Central memory CD8-positive, alpha-beta T cell (primary cell): ENCODE results near the gene BAHCC1.
A peak's percentile ranks its signal among the peaks of the same experiment; 100 is the strongest.

Experiments
- ATAC-seq: fragments of 150-1000 bp; cut with Tn5 transposase; replicated peaks from 2 replicates; pipeline ENCODE4 v1.10.0; 2022; ENCODE audit warnings: mild to moderate bottlenecking, moderate FRiP score, moderate number of reproducible peaks; ENCODE audit not compliant: poor library complexity, severe bottlenecking; ENCODE audit errors: extremely low read depth
- DNase-seq, 2 donors: peaks; one replicate each; pipeline ENCODE4 v3.0.0; 2021; ENCODE audit warnings: low spot score in 2 of 2
- H3K27ac Mint-ChIP-seq: one replicate; pipeline ENCODE4 v1.8.0; 2022; ENCODE audit warnings: low read depth, mild to moderate bottlenecking, moderate library complexity, mixed read lengths
- H3K27me3 Mint-ChIP-seq: one replicate; pipeline ENCODE4 v1.8.0; 2022; ENCODE audit warnings: mixed read lengths
- H3K36me3 Mint-ChIP-seq: one replicate; pipeline ENCODE4 v1.8.0; 2022; ENCODE audit warnings: mild to moderate bottlenecking, moderate library complexity, mixed read lengths; ENCODE audit not compliant: insufficient read depth
- H3K4me1 Mint-ChIP-seq: one replicate; pipeline ENCODE4 v1.8.0; 2022; ENCODE audit warnings: mixed read lengths
- H3K4me3 Mint-ChIP-seq: one replicate; pipeline ENCODE4 v1.8.0; 2022; ENCODE audit warnings: mild to moderate bottlenecking, moderate library complexity, mixed read lengths
- H3K9me3 Mint-ChIP-seq: one replicate; pipeline ENCODE4 v1.8.0; 2022; ENCODE audit warnings: mixed read lengths

The BAHCC1 gene

DNA sequence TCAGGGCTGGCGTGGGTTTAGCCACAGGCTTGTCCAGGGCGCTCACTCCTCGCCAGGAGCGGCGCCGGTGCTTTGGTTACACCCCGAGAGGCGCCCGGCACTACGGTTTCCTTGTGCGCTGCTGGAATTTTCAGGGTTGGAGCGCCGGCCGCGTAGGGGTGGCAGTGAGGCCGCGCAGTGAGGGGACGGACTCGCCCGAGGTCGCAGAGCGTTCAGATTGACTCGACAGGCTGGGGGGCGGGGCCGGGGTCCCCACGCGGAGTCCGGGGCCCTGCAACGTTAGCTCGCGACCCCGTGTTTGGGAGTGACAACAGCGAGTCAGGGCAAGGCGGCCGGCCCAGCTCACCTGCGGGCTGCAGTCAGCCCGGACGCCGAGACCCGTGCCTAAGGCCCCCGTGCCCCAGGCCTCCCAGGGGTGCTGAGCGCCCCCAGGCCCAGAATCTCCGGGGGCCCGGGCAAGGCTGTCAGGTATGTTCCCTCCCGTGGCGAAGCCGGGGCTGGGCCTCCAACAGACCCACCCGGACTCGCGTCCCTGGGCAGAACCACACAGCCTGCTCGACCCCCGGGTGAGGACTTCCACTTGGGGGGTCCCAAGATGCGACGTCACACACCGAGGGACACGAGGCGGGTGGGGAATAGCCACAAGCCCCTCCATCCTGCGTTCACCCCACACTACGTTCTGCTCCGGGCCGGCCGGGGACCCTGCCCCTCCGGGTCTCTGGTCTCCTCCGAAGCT lies 118.7 kb downstream of the BAHCC1 start:
- peaks cover 53% of the 10 kb centered on the region for H3K36me3 Mint-ChIP-seq
- H3K4me3 Mint-ChIP-seq = peak overlapping the region; percentile 100
- H3K27me3 Mint-ChIP-seq = no peaks in the 10 kb centered on the region
- no peak for ATAC-seq
- H3K9me3 Mint-ChIP-seq = no peaks in the 10 kb centered on the region
- DNase-seq = peak in 1 of 2 donors; percentile 18
- peak overlapping the region; percentile 88 for H3K27ac Mint-ChIP-seq
- H3K4me1 Mint-ChIP-seq = peaks cover 59% of the 10 kb centered on the region

- no peaks in the 10 kb centered on the region for H3K9me3 Mint-ChIP-seq
- peak overlapping the region; percentile 100 for H3K4me3 Mint-ChIP-seq
- peaks cover 48% of the 10 kb centered on the region for H3K36me3 Mint-ChIP-seq
- no peaks in the 10 kb centered on the region for H3K27me3 Mint-ChIP-seq
- peak overlapping the region; percentile 41 for H3K27ac Mint-ChIP-seq
- H3K4me1 Mint-ChIP-seq = peaks cover 54% of the 10 kb centered on the region
- no peak for DNase-seq
- no peak for ATAC-seq
Observed at GRCh38 chr17:81514489-81514738, 119.2 kb downstream of the BAHCC1 start.

GRCh38 chr17:81514739-81515529 lies 119.7 kb downstream of the BAHCC1 start:
- Mint-ChIP-seq H3K4me1 (peaks cover 49% of the 10 kb centered on the region), H3K27me3 (no peaks in the 10 kb centered on the region), H3K4me3 (peak overlapping the region; percentile 85), H3K9me3 (no peaks in the 10 kb centered on the region), H3K27ac (peak overlapping the region; percentile 82), H3K36me3 (peaks cover 43% of the 10 kb centered on the region)
- ATAC-seq (peak; percentile 1), DNase-seq (no peak)

GRCh38 chr17:81515530-81516041 lies 120.3 kb downstream of the BAHCC1 start:
- Mint-ChIP-seq H3K27me3 (no peaks in the 10 kb centered on the region), H3K9me3 (no peaks in the 10 kb centered on the region), H3K4me1 (peaks cover 42% of the 10 kb centered on the region), H3K4me3 (peak overlapping the region; percentile 85), H3K27ac (peak overlapping the region; percentile 82), H3K36me3 (peaks cover 37% of the 10 kb centered on the region)
- no peak for ATAC-seq
- no peak for DNase-seq
